HG02571 (cell line): ENCODE measurements around the gene PPP2R3C.
"Not testable (repeated sequence)": the region's sequence is repeated elsewhere in the genome, so short reads cannot be mapped to it uniquely, and the experiment has no call there.

Source experiments
- ATAC-seq: cut with Tn5 transposase; IDR thresholded peaks from one replicate; pipeline ENCODE4 v1.9.1; 2021; ENCODE audit warnings: mild to moderate bottlenecking, moderate library complexity; ENCODE audit not compliant: unreplicated experiment

Gene PPP2R3C

GRCh38 chr14:35065731-35066130 lies 56.1 kb downstream of the PPP2R3C start:
- ATAC-seq: not testable (repeated sequence)

DNA sequence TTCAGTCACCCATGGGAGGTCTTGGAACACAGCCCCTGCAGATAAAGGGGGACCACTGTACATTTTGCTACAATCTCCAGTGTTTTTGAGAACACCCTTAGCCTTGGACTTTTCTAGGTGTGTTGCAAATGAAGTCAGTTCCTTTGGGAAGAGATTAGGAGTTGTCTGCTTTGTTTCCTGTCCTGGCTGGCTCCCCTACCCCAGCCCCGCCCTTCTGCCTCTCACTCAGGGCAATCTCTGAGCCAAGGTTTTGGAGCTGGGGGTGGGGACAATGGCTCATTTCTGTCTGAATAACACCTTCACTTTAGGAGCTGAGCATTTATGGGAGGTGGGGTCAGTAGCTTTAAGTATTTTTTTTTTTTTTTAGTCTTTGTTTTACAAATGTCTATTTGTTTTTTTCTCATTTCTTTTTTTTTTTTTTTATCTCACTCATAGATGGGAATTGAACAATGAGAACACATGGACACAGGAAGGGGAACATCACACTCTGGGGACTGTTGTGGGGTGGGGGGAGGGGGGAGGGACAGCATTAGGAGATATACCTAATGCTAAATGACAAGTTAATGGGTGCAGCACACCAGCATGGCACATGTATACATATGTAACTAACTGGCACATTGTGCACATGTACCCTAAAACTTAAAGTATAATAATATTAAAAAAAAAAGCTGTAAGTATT lies 60.5 kb downstream of the PPP2R3C start:
- ATAC-seq: not testable (repeated sequence)

GRCh38 chr14:35052637-35053036 lies 69.2 kb downstream of the PPP2R3C start:
- ATAC-seq: no peak

DNA sequence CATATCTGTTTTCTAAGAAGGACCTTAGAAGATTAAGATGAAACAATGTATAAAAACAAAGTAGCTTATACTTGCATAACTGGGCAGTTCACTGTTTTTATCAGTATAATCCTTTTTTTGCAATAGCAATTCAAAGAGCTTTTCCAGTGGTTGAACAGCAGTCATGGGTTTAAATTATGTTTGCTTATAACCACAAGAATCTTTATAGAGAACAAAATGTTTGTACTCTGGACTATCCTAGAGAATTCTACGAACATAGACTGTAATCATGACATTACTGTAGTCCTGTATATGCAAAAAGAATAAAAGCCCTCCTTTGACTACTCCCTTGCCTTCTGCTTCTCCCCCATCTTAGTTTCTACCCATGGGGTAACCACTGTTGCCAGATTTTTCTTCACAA lies 70.0 kb downstream of the PPP2R3C start:
- ATAC-seq: no peak

- ATAC-seq: no peak
Measured at GRCh38 chr14:35050652-35051051, 71.1 kb downstream of the PPP2R3C start.

- ATAC-seq: no peak
Measured at GRCh38 chr14:35047976-35048513, 73.7 kb downstream of the PPP2R3C start.

GRCh38 chr14:35046751-35047536 lies 74.8 kb downstream of the PPP2R3C start:
- ATAC-seq: peak; percentile 22

- ATAC-seq: peak; percentile 93
Measured at GRCh38 chr14:35046048-35046750, 75.6 kb downstream of the PPP2R3C start, which contains the start of gene FAM177A1. TSS of gene FAM177A1 (plus strand) at chr14:35046272. CDS start at chr14:35046464, 192 bp downstream.

DNA sequence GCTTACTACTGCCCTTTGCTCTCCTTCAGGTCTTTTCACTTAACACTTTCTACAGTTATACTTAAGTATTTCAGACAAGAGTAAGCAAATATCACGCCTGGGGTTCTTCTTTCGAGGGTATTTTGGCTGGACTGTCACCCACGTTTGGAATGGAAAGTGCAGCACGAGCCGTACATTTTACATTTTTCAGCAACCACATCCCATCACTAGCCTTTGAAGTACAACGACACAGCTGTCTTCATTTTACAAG lies 76.1 kb downstream of the PPP2R3C start:
- ATAC-seq: peak; percentile 0

DNA sequence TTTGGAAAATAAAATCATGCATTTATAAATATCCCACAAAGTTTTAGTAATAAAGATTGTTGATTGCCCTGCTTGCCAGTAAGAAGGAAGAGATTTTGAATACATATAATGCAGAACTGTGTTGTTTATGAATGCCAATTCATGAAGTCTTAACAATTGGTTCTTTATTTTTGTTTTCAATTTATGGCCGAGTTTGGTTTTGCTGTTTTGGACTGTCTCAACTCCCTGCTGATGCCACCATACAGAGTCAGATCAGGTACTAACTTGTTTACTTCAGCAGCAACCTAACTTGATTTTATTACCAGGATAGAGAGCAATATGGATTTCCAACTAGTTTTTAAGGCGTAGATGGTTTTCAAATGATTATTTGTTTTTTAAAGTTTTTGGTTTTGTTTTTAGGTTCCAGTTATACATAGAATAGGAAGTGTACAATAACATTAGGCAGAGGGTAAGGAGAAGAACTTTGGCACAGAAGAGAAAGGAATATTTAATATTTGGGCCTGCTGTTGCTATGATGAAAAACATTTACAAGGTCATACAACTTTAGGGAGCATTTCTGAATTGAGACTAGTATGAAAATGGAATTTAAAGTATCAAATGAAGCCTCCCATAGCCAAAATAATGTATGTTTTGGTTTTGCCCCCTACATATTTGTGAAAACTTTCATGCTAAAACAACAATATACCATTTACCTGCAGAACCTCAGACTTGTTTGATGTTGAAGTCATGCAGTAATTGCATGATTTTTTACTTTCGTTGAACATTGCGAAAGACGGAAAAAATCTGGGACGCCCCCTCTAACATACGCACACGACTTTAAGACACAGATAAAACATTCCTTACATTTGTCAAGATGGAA lies 76.6 kb downstream of the PPP2R3C start:
- no peak for ATAC-seq

- ATAC-seq: no peak
Measured at GRCh38 chr14:35043046-35043445, 78.7 kb downstream of the PPP2R3C start.

GRCh38 chr14:35042632-35043031 lies 79.2 kb downstream of the PPP2R3C start:
- no peak for ATAC-seq

GRCh38 chr14:35038312-35038711 lies 83.5 kb downstream of the PPP2R3C start:
- ATAC-seq: not testable (repeated sequence)
